Uterus (tissue), 2 donors: ENCODE results near the gene AK5.

ENCODE experiments used
- CTCF ChIP-seq, 4 experiments: fragments of 200-600 bp in 2 of 4; fragments of 450-650 bp in 2 of 4; sonication (generic) in 2 of 4; IDR thresholded peaks; one replicate each; pipeline ENCODE4 v1.5.1; 2016 to 2019; ENCODE audit warnings: antibody characterized with exemption in 4 of 4, mild to moderate bottlenecking in 2 of 4, moderate library complexity in 1 of 4
- POLR2A ChIP-seq, 2 donors: fragments of 450-650 bp; IDR thresholded peaks; one replicate each; pipeline ENCODE4 v1.6.1; 2016; ENCODE audit warnings: antibody characterized with exemption in 2 of 2, mild to moderate bottlenecking in 1 of 2, moderate library complexity in 1 of 2

GRCh38 chr1:77310924-77311323 is 29.1 kb downstream of the AK5 start:
- TF ChIP-seq CTCF (IDR thresholded peaks at IDR 0.05): no peak
- TF ChIP-seq POLR2A (IDR thresholded peaks at IDR 0.05): no peak
